Fibroblast of lung (primary cell): ENCODE results near the gene AP4B1. TPM values are rescaled to one million over a fixed set of nuclear protein-coding genes. Genes with fewer than 3 reads are reported as not detected.

ENCODE experiments used
- DNase-seq, 2 donors: peaks; one replicate each; pipeline versions ENCODE4 v3.0.0 to v3.0.0-alpha.2; 2010; ENCODE audit warnings: low read depth in 2 of 2
- H2AFZ ChIP-seq: 2 replicates; pipeline ENCODE4 v1.5.1; 2012; ENCODE audit warnings: low read length, control low read depth, inconsistent platforms
- H3K27ac ChIP-seq: 2 replicates; pipeline ENCODE4 v1.5.1; 2011; ENCODE audit warnings: low read length, control low read depth; ENCODE audit not compliant: insufficient read depth
- H3K27me3 ChIP-seq: 2 replicates; pipeline ENCODE4 v1.5.1; 2011; ENCODE audit warnings: mild to moderate bottlenecking, low read length; ENCODE audit not compliant: control insufficient read depth, insufficient read depth
- H3K36me3 ChIP-seq: 2 replicates; pipeline ENCODE4 v1.5.1; 2011; ENCODE audit warnings: low read length; ENCODE audit not compliant: control insufficient read depth, insufficient read depth
- H3K4me1 ChIP-seq: 2 replicates; pipeline ENCODE4 v1.5.1; 2011; ENCODE audit warnings: low read length; ENCODE audit not compliant: control insufficient read depth, insufficient read depth; ENCODE audit errors: extremely low read depth
- H3K4me2 ChIP-seq: 2 replicates; pipeline ENCODE4 v1.5.1; 2011; ENCODE audit warnings: low read length, control low read depth; ENCODE audit not compliant: insufficient read depth; ENCODE audit errors: extremely low read depth
- H3K4me3 ChIP-seq, 4 experiments: fragments of 200-600 bp in 1 of 4; sonication (generic) in 1 of 4; replicated peaks in 1 of 4; 2 replicates each; pipeline ENCODE4 v1.5.1; 2011 to 2016; ENCODE audit warnings: low read length in 4 of 4, low read depth in 3 of 4, mild to moderate bottlenecking in 3 of 4, control low read depth in 2 of 4, inconsistent platforms in 1 of 4, mixed read lengths in 1 of 4; ENCODE audit not compliant: insufficient read depth in 1 of 4; ENCODE audit errors: control extremely low read depth in 1 of 4
- H3K79me2 ChIP-seq: 2 replicates; pipeline ENCODE4 v1.5.1; 2012; ENCODE audit warnings: mild to moderate bottlenecking, low read length, inconsistent platforms; ENCODE audit not compliant: control insufficient read depth, insufficient read depth
- H3K9ac ChIP-seq: 2 replicates; pipeline ENCODE4 v1.5.1; 2011; ENCODE audit warnings: mild to moderate bottlenecking, low read length, control low read depth; ENCODE audit not compliant: insufficient read depth
- H3K9me3 ChIP-seq: 2 replicates; pipeline ENCODE4 v1.5.1; 2012; ENCODE audit warnings: low read depth, low read length; ENCODE audit not compliant: control insufficient read depth, insufficient read depth
- H4K20me1 ChIP-seq: 2 replicates; pipeline ENCODE4 v1.5.1; 2011; ENCODE audit warnings: low read length; ENCODE audit not compliant: control insufficient read depth, insufficient read depth; ENCODE audit errors: extremely low read depth
- EZH2 ChIP-seq: IDR thresholded peaks from 2 replicates; pipeline ENCODE4 v1.5.1; 2012; ENCODE audit warnings: low read length, control low read depth, mild to moderate bottlenecking; ENCODE audit errors: missing control alignments
- polyA plus RNA-seq, 2 donors: library from polyadenylated mRNA; depleted of rRNA in 1 of 2; stranded (reverse) in 1 of 2; unstranded in 1 of 2; fragments of >200 nt; gene quantifications; 2 replicates each; pipeline ENCODE4 v1.2.1, GENCODE V29; 2011 to 2012; ENCODE audit warnings: missing spikeins in 1 of 2
- total RNA-seq: library from RNA; depleted of rRNA; stranded (reverse); fragments of >200 nt; gene quantifications from 2 replicates; pipeline ENCODE4 v1.2.1, GENCODE V29; 2014
- TF ChIP-seq, protein P1 (sequence below), 2 donors: IDR thresholded peaks in 1 of 2; conservative IDR thresholded peaks in 1 of 2; 1 replicate in 1 of 2; 2 replicates in 1 of 2; pipeline ENCODE4 v1.5.1; 2011 to 2012; ENCODE audit warnings: low read length in 2 of 2, control low read depth in 1 of 2, inconsistent platforms in 1 of 2, low read depth in 1 of 2, mild to moderate bottlenecking in 1 of 2

The AP4B1 gene
- total and polyA plus RNA-seq, 2 donors (not counting 1 experiment from before 2014, with no cell fraction given) = 11.7 to 16.8 TPM

DNA sequence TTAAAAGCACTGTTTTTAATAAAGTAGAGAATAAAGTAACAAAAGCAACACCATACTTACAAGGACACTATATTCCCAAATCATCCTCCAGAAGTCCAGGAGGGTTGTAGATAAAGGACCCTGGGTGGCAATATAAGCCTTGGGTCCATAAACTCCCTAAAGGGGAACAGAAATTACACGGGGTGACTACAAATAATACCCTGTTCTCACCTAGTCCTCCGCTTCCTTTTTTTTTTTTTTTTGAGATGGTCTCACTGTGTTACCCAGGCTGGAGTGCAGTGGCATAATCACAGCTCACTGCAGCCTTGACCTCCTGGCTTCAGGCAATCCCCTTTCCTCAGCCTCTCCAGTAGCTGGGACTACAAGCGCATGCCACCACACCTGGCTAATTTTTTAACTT lies 46.2 kb downstream of the AP4B1 start:
- no peak overlapping the region for H3K4me2 ChIP-seq

GRCh38 chr1:113857776-113858175 lies 46.8 kb downstream of the AP4B1 start:
- Histone ChIP-seq H4K20me1 (no peaks in the 10 kb centered on the region), H2AFZ (no peak overlapping the region), H3K27ac (no peak overlapping the region), H3K79me2 (no peaks in the 10 kb centered on the region), H3K4me1 (peaks cover 12% of the 10 kb centered on the region), H3K4me2 (no peak overlapping the region), H3K27me3 (no peaks in the 10 kb centered on the region), H3K36me3 (no peaks in the 10 kb centered on the region), H3K9me3 (no peaks in the 10 kb centered on the region), H3K9ac (no peak overlapping the region), H3K4me3 (no peak overlapping the region)
- DNase-seq = no peak
- TF ChIP-seq EZH2 = no peak
- TF ChIP-seq, protein P1, sequence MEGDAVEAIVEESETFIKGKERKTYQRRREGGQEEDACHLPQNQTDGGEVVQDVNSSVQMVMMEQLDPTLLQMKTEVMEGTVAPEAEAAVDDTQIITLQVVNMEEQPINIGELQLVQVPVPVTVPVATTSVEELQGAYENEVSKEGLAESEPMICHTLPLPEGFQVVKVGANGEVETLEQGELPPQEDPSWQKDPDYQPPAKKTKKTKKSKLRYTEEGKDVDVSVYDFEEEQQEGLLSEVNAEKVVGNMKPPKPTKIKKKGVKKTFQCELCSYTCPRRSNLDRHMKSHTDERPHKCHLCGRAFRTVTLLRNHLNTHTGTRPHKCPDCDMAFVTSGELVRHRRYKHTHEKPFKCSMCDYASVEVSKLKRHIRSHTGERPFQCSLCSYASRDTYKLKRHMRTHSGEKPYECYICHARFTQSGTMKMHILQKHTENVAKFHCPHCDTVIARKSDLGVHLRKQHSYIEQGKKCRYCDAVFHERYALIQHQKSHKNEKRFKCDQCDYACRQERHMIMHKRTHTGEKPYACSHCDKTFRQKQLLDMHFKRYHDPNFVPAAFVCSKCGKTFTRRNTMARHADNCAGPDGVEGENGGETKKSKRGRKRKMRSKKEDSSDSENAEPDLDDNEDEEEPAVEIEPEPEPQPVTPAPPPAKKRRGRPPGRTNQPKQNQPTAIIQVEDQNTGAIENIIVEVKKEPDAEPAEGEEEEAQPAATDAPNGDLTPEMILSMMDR (conservative IDR thresholded peaks at IDR 0.05 in 1 of 2, IDR thresholded peaks at IDR 0.05 in 1 of 2; ENCODE audit: low read depth in 1 of 2, low read length in 2 of 2) = no peak

More for the DNA sequence above, 46.2 kb downstream of the AP4B1 start:
- Histone ChIP-seq H4K20me1 (no peaks in the 10 kb centered on the region), H3K27me3 (no peaks in the 10 kb centered on the region), H3K9me3 (no peaks in the 10 kb centered on the region), H3K79me2 (no peaks in the 10 kb centered on the region), H2AFZ (no peak overlapping the region), H3K27ac (no peak overlapping the region), H3K36me3 (no peaks in the 10 kb centered on the region), H3K4me1 (peaks cover 12% of the 10 kb centered on the region), H3K4me3 (no peak overlapping the region), H3K9ac (no peak overlapping the region)
- DNase-seq = no peak
- no peak for TF ChIP-seq EZH2
- TF ChIP-seq, protein P1 (conservative IDR thresholded peaks at IDR 0.05 in 1 of 2, IDR thresholded peaks at IDR 0.05 in 1 of 2; ENCODE audit: low read depth in 1 of 2, low read length in 2 of 2) = no peak

GRCh38 chr1:113856401-113856790 lies 48.2 kb downstream of the AP4B1 start:
- Histone ChIP-seq H4K20me1 (no peaks in the 10 kb centered on the region), H3K27ac (no peak overlapping the region), H3K4me1 (peaks cover 12% of the 10 kb centered on the region), H2AFZ (no peak overlapping the region), H3K79me2 (no peaks in the 10 kb centered on the region), H3K4me3 (no peak overlapping the region), H3K27me3 (no peaks in the 10 kb centered on the region), H3K4me2 (no peak overlapping the region), H3K9ac (no peak overlapping the region), H3K36me3 (no peaks in the 10 kb centered on the region), H3K9me3 (no peaks in the 10 kb centered on the region)
- no peak for TF ChIP-seq EZH2
- TF ChIP-seq, protein P1 (conservative IDR thresholded peaks at IDR 0.05 in 1 of 2, IDR thresholded peaks at IDR 0.05 in 1 of 2; ENCODE audit: low read depth in 1 of 2, low read length in 2 of 2) = no peak
- no peak for DNase-seq
